ENCODE data around the gene CD300E. TPM values are rescaled to one million over a fixed set of nuclear protein-coding genes. Genes with fewer than 3 reads are reported as not detected.

Gene CD300E
- total and polyA plus RNA-seq, 4 experiments from 2014 or later, result not detected

Other genes starting within 250 kb of the CD300E start
- gene GPRC5C, start 191.7 kb downstream of the CD300E start, total RNA-seq, result not detected
- not detected for gene GPRC5C, start 191.7 kb downstream of the CD300E start, polyA plus RNA-seq
- gene CD300A, start 157.1 kb downstream of the CD300E start, total RNA-seq, result 10 to 100 TPM; 27.6 to 28.8 TPM
- gene CD300A, start 157.1 kb downstream of the CD300E start, polyA plus RNA-seq, result 10 to 100 TPM; 38.7 to 51.4 TPM
- gene CD300LB, start 92.3 kb downstream of the CD300E start, total RNA-seq, result under 1 TPM; 0.17 to 0.19 TPM
- not detected for gene CD300LB, start 92.3 kb downstream of the CD300E start, polyA plus RNA-seq
- not detected for gene CD300C, start 77.6 kb downstream of the CD300E start, total RNA-seq
- gene CD300C, start 77.6 kb downstream of the CD300E start, polyA plus RNA-seq, result not detected
- not detected for gene CD300H, start 56.2 kb downstream of the CD300E start, total RNA-seq
- not detected for gene CD300H, start 56.2 kb downstream of the CD300E start, polyA plus RNA-seq
- not detected for gene CD300LD, start 31.5 kb downstream of the CD300E start, total RNA-seq
- gene CD300LD, start 31.5 kb downstream of the CD300E start, polyA plus RNA-seq, result not detected
- under 1 TPM in 1 of 2 experiments, not detected in 1; 0.23 TPM for gene CD300LF, start 89.2 kb upstream of the CD300E start, total RNA-seq
- not detected for gene CD300LF, start 89.2 kb upstream of the CD300E start, polyA plus RNA-seq
- 10 to 100 TPM; 23.2 to 25.9 TPM for gene RAB37, start 113.5 kb upstream of the CD300E start, total RNA-seq
- gene RAB37, start 113.5 kb upstream of the CD300E start, polyA plus RNA-seq, result 10 to 100 TPM; 47.8 to 52.3 TPM
- 100 to 1,000 TPM; 202 to 209 TPM for gene NHERF1, start 124.9 kb upstream of the CD300E start, total RNA-seq
- 100 to 1,000 TPM; 324 to 448 TPM for gene NHERF1, start 124.9 kb upstream of the CD300E start, polyA plus RNA-seq
- gene NAT9, start 152.6 kb upstream of the CD300E start, total RNA-seq, result 10 to 100 TPM; 60.0 to 70.3 TPM
- 10 to 100 TPM; 11.9 to 19.1 TPM for gene NAT9, start 152.6 kb upstream of the CD300E start, polyA plus RNA-seq
- under 1 TPM in 1 of 2 experiments, not detected in 1; 0.09 TPM for gene GRIN2C, start 236.1 kb upstream of the CD300E start, total RNA-seq
- not detected for gene GRIN2C, start 236.1 kb upstream of the CD300E start, polyA plus RNA-seq
- 10 to 100 TPM; 16.6 to 21.8 TPM for gene FDXR, start 249.3 kb upstream of the CD300E start, total RNA-seq
- gene FDXR, start 249.3 kb upstream of the CD300E start, polyA plus RNA-seq, result 1 to 10 TPM; 2.7 to 4.6 TPM

Measured in CD4-positive, alpha-beta memory T cell (primary cell).